ENCODE data around the gene USP15.

DNA sequence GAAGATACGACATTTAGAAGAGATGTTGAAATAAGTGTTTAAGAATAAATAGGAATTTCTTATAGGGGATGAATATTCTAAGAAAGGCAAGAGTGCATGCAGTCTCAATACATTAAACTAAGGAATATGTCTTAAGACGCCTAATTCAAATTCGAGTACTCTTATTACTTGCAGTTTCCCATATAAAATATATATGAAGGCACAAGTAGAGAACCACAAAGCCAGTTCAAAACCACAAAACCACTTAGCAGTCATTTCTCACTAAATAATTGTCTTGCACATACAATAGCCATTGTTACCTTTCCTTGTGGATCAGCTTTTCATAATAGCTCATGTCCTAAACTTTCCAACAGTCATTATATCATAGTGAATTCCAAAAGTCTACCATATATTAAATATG is 115.4 kb downstream of the USP15 start:
- no peak for TF ChIP-seq EP300 (IDR thresholded peaks at IDR 0.05; ENCODE audit: low read depth)
- TF ChIP-seq POLR2AphosphoS5 (IDR thresholded peaks at IDR 0.05): no peak

Measured in transverse colon (tissue), 3 donors.